GM23338 (cell line): ENCODE measurements around the gene KRT1. TPM values are rescaled to one million over a fixed set of nuclear protein-coding genes. Genes with fewer than 3 reads are reported as not detected.

Experiments used
- ATAC-seq: fragments of 200-7000 bp; cut with Tn5 transposase; 3 replicates; pipeline ENCODE4 v1.9.1; 2020
- DNase-seq: peaks from one replicate; pipeline ENCODE4 v3.0.0-alpha.2; 2015; ENCODE audit warnings: low spot score
- H2AFZ ChIP-seq: fragments of 200-600 bp; sonication (generic); 2 replicates; pipeline ENCODE4 v1.8.0; 2016; ENCODE audit warnings: antibody characterized with exemption, mild to moderate bottlenecking, moderate library complexity
- H3F3A ChIP-seq: fragments of 200-600 bp; sonication (generic); replicated peaks from 2 replicates; pipeline ENCODE4 v1.8.0; 2017; ENCODE audit warnings: antibody characterized with exemption, mixed run types, low read depth
- H3K27ac ChIP-seq: fragments of 200-600 bp; sonication (generic); 2 replicates; pipeline ENCODE4 v1.6.1; 2016; ENCODE audit warnings: low read depth
- H3K27me3 ChIP-seq: fragments of 200-600 bp; sonication (generic); 2 replicates; pipeline ENCODE4 v1.8.0; 2016; ENCODE audit warnings: mild to moderate bottlenecking, mixed run types, moderate library complexity; ENCODE audit not compliant: insufficient read depth
- H3K36me3 ChIP-seq: fragments of 200-600 bp; sonication (generic); 2 replicates; pipeline ENCODE4 v1.8.0; 2016; ENCODE audit warnings: mild to moderate bottlenecking; ENCODE audit not compliant: insufficient read depth
- H3K4me1 ChIP-seq: fragments of 200-600 bp; sonication (generic); 2 replicates; pipeline ENCODE4 v1.8.0; 2016; ENCODE audit warnings: mild to moderate bottlenecking, moderate library complexity; ENCODE audit not compliant: insufficient read depth
- H3K4me2 ChIP-seq: fragments of 200-600 bp; sonication (generic); 2 replicates; pipeline ENCODE4 v1.7.1; 2017; ENCODE audit warnings: mixed run types
- H3K4me3 ChIP-seq: fragments of 200-600 bp; sonication (generic); 2 replicates; pipeline ENCODE4 v1.6.1; 2016; ENCODE audit warnings: mixed run types
- H3K79me2 ChIP-seq: fragments of 200-600 bp; sonication (generic); replicated peaks from 2 replicates; pipeline ENCODE4 v1.8.0; 2017; ENCODE audit warnings: mild to moderate bottlenecking; ENCODE audit not compliant: insufficient read depth
- H3K9me2 ChIP-seq: fragments of 200-600 bp; sonication (generic); 2 replicates; pipeline ENCODE4 v1.8.0; 2017; ENCODE audit not compliant: insufficient read depth
- H4K20me1 ChIP-seq: fragments of 200-600 bp; sonication (generic); replicated peaks from 2 replicates; pipeline ENCODE4 v1.8.0; 2017; ENCODE audit warnings: mild to moderate bottlenecking; ENCODE audit not compliant: insufficient read depth
- H3K27ac Mint-ChIP-seq: 2 replicates; pipeline ENCODE4 v1.8.0; 2020; ENCODE audit warnings: inconsistent platforms, mild to moderate bottlenecking, moderate library complexity, mixed read lengths
- H3K27me3 Mint-ChIP-seq: 3 replicates; pipeline ENCODE4 v1.8.0; 2022; ENCODE audit warnings: low read depth, mild to moderate bottlenecking, moderate library complexity, mixed read lengths, inconsistent platforms; ENCODE audit not compliant: insufficient read depth, poor library complexity
- H3K36me3 Mint-ChIP-seq: 3 replicates; pipeline ENCODE4 v1.8.0; 2021; ENCODE audit warnings: low read depth, mild to moderate bottlenecking, inconsistent platforms, moderate library complexity, mixed read lengths
- H3K4me1 Mint-ChIP-seq: 3 replicates; pipeline ENCODE4 v1.8.0; 2020; ENCODE audit warnings: mild to moderate bottlenecking, inconsistent platforms, mixed read lengths
- H3K4me3 Mint-ChIP-seq: 3 replicates; pipeline ENCODE4 v1.8.0; 2021; ENCODE audit warnings: moderate library complexity, mild to moderate bottlenecking, inconsistent platforms, mixed read lengths
- H3K9me3 Mint-ChIP-seq: 3 replicates; pipeline ENCODE4 v1.8.0; 2020; ENCODE audit warnings: moderate library complexity, mild to moderate bottlenecking, inconsistent platforms, mixed read lengths
- CREB1 ChIP-seq: fragments of 250-450 bp; sonication (Bioruptor Pico); IDR thresholded peaks from 2 replicates; pipeline ENCODE4 v1.5.0; 2020; ENCODE audit warnings: low read depth, mild to moderate bottlenecking, moderate library complexity
- CTCF ChIP-seq, 2 experiments: fragments of 200-600 bp in 1 of 2; sonication (generic) in 1 of 2; conservative IDR thresholded peaks; 2 replicates each; pipeline versions ENCODE4 v1.5.1 to v1.6.1; 2016 to 2017; ENCODE audit warnings: antibody characterized with exemption in 2 of 2, low read depth in 2 of 2, mild to moderate bottlenecking in 2 of 2, moderate library complexity in 1 of 2
- ETS1 ChIP-seq: IDR thresholded peaks from 2 replicates; pipeline ENCODE4 v1.6.1; 2016; ENCODE audit warnings: antibody characterized with exemption
- EZH2 ChIP-seq: fragments of 200-600 bp; sonication (generic); IDR thresholded peaks from one replicate; pipeline ENCODE4 v1.8.0; 2017; ENCODE audit warnings: antibody characterized with exemption, mild to moderate bottlenecking, low read depth; ENCODE audit not compliant: unreplicated experiment
- EZH2phosphoT487 ChIP-seq: fragments of 200-600 bp; sonication (generic); IDR thresholded peaks from one replicate; pipeline ENCODE4 v1.8.1; 2018; ENCODE audit warnings: antibody characterized with exemption; ENCODE audit not compliant: unreplicated experiment
- JUNB ChIP-seq: IDR thresholded peaks from one replicate; pipeline ENCODE4 v1.6.1; 2016; ENCODE audit warnings: antibody characterized with exemption; ENCODE audit not compliant: unreplicated experiment
- NANOG ChIP-seq: IDR thresholded peaks from 2 replicates; pipeline ENCODE4 v1.6.1; 2016; ENCODE audit warnings: antibody characterized with exemption, borderline replicate concordance
- POLR2AphosphoS5 ChIP-seq: IDR thresholded peaks from 2 replicates; pipeline ENCODE4 v1.6.1; 2016; ENCODE audit warnings: antibody characterized with exemption, low read depth
- REST ChIP-seq: IDR thresholded peaks from one replicate; pipeline ENCODE4 v1.6.1; 2018; ENCODE audit warnings: antibody characterized with exemption; ENCODE audit not compliant: unreplicated experiment
- STAT1 ChIP-seq: IDR thresholded peaks from one replicate; pipeline ENCODE4 v1.6.1; 2016; ENCODE audit warnings: antibody characterized with exemption; ENCODE audit not compliant: unreplicated experiment
- ZNF114 ChIP-seq: fragments of 250-450 bp; sonication (Bioruptor Pico); IDR thresholded peaks from 2 replicates; pipeline ENCODE4 v1.5.0; 2020; ENCODE audit warnings: mild to moderate bottlenecking, moderate library complexity
- ZNF331 ChIP-seq: fragments of 250-450 bp; sonication (Bioruptor Pico); IDR thresholded peaks from 2 replicates; pipeline ENCODE4 v1.5.0; 2020; ENCODE audit warnings: low read depth, mild to moderate bottlenecking, moderate library complexity
- ZNF462 ChIP-seq: fragments of 250-450 bp; sonication (Bioruptor Pico); IDR thresholded peaks from 2 replicates; pipeline ENCODE4 v1.5.0; 2020; ENCODE audit warnings: mild to moderate bottlenecking, moderate library complexity
- polyA plus RNA-seq: library from polyadenylated mRNA; unstranded; fragments of >200 nt; fragmentation: Nextera tagmentation; extraction: Ambion mirVana; gene quantifications from 2 replicates; pipeline ENCODE4 v1.2.1, GENCODE V29; 2016
- total RNA-seq: library from RNA; depleted of rRNA; stranded (reverse); fragments of >200 nt; shearing (Covaris generic); gene quantifications from 2 replicates; pipeline ENCODE4 v1.2.3, GENCODE V29; 2014

KRT1 gene
- total and polyA plus RNA-seq, 2 experiments from 2014 or later: not detected

- Histone ChIP-seq H3K9me2 (no peaks in the 10 kb centered on the region), H3K4me1 (no peaks in the 10 kb centered on the region), H3K4me2 (no peak overlapping the region), H3K79me2 (no peaks in the 10 kb centered on the region), H3K36me3 (no peaks in the 10 kb centered on the region), H2AFZ (no peak overlapping the region), H3K4me3 (no peak overlapping the region), H3K27me3 (no peaks in the 10 kb centered on the region), H3K27ac (no peak overlapping the region), H4K20me1 (no peaks in the 10 kb centered on the region), H3F3A (no peaks in the 10 kb centered on the region)
- no peak for ATAC-seq
- Mint-ChIP-seq H3K27ac (no peak overlapping the region), H3K4me3 (no peak overlapping the region), H3K9me3 (no peaks in the 10 kb centered on the region), H3K27me3 (no peaks in the 10 kb centered on the region), H3K36me3 (no peaks in the 10 kb centered on the region), H3K4me1 (no peaks in the 10 kb centered on the region)
- TF ChIP-seq ETS1 (no peak), ZNF462 (CRISPR knock-in tag) (no peak), POLR2AphosphoS5 (no peak), NANOG (no peak), STAT1 (no peak), CREB1 (CRISPR knock-in tag) (no peak), JUNB (no peak), REST (no peak), ZNF114 (no peak), CTCF (conservative IDR thresholded peaks at IDR 0.05; ENCODE audit: low read depth in 2 of 2) (no peak), EZH2phosphoT487 (no peak), EZH2 (no peak), ZNF331 (CRISPR knock-in tag) (no peak)
- DNase-seq: no peak
Measured at GRCh38 chr12:52645982-52646381, 34.2 kb downstream of the KRT1 start.
